ENCODE results near the gene ADGRG1.
A peak's percentile ranks its signal among the peaks of the same experiment; 100 is the strongest.

The ADGRG1 gene

GRCh38 chr16:57638381-57638780 lies 10.0 kb downstream of the ADGRG1 start:
- H3K4me1 ChIP-seq (ENCODE audit: control insufficient read depth, insufficient read depth, low read length): no peaks in the 10 kb centered on the region
- no peaks in the 10 kb centered on the region for H3K9me3 ChIP-seq (ENCODE audit: control insufficient read depth, insufficient read depth, low read depth, low read length)
- H3K4me3 ChIP-seq (ENCODE audit: low read depth, low read length): no peak overlapping the region
- CTCF ChIA-PET: interaction anchor here (0.6 to 8.7 kb wide), 5 partner anchors 10 to 543 kb away, joined by 3 to 60 read pairs (median 3); no protein-coding TSS in a partner anchor
- no peaks in the 10 kb centered on the region for H3K36me3 ChIP-seq (ENCODE audit: control insufficient read depth in 2 of 2, insufficient read depth in 1 of 2, low read length in 2 of 2)
- no peak for TF ChIP-seq FEZF1 (tag by site-specific recombination; IDR thresholded peaks at IDR 0.05)
- TF ChIP-seq ZNF843 (tag by site-specific recombination; IDR thresholded peaks at IDR 0.05): no peak
- no peak for TF ChIP-seq ZNF792 (tag by site-specific recombination; IDR thresholded peaks at IDR 0.05)
- no peak overlapping the region for H3K27ac ChIP-seq (ENCODE audit: extremely low read depth, low read depth, low read length)
- POLR2A ChIA-PET: interaction anchor here (1.2 kb wide), 1 partner anchor 14 kb away, joined by 6 read pairs; no protein-coding TSS in a partner anchor

DNA sequence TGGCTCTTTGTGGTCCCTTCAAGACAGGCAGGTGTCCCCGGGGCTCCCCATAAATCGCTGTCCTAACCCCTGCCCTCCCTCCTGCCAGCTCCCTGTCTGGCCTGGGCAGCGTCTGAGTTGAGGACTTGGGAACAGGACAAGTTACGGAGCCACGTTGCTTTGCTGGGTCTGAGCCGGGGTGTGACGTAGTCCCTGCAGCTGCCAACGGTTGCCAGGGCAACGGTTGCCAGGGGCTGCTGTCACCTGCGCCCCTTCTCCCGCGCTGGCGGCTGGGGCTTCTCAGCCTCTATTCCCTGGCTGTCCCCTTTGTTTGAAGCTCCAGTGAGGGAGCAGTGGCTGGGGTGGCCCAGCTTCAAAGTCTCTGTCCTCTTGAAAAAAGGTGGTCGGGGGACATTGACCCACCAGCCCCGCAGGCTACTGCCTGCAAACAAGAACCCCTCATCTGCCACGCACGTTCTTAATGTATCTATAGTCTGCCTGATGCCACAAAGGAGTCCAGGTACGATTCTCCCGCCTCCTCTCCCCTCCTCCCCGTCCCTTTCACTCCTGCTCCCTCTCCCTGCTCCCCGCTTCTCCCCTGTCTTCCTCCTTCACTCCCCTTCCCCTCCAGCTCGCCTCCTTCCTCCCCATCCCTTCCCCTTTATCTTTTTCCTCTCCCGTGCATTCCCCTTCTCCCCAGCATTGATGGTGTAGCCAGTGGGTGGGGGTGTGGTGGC lies 10.9 kb downstream of the ADGRG1 start:
- Histone ChIP-seq H3K4me1 (ENCODE audit: control insufficient read depth, insufficient read depth, low read length) (no peaks in the 10 kb centered on the region), H3K9me3 (ENCODE audit: control insufficient read depth, insufficient read depth, low read depth, low read length) (no peaks in the 10 kb centered on the region), H3K36me3 (ENCODE audit: control insufficient read depth in 2 of 2, insufficient read depth in 1 of 2, low read length in 2 of 2) (no peaks in the 10 kb centered on the region), H3K4me3 (ENCODE audit: low read depth, low read length) (no peak overlapping the region), H3K27ac (ENCODE audit: extremely low read depth, low read depth, low read length) (no peak overlapping the region)
- TF ChIP-seq MYNN (tag by site-specific recombination; IDR thresholded peaks at IDR 0.05; ENCODE audit: borderline replicate concordance): peak; percentile 94
- TF ChIP-seq ZNF398 (tag by site-specific recombination; IDR thresholded peaks at IDR 0.05): peak; percentile 43; the same call in 1 of the 2 replicates
- TF ChIP-seq, protein P1, sequence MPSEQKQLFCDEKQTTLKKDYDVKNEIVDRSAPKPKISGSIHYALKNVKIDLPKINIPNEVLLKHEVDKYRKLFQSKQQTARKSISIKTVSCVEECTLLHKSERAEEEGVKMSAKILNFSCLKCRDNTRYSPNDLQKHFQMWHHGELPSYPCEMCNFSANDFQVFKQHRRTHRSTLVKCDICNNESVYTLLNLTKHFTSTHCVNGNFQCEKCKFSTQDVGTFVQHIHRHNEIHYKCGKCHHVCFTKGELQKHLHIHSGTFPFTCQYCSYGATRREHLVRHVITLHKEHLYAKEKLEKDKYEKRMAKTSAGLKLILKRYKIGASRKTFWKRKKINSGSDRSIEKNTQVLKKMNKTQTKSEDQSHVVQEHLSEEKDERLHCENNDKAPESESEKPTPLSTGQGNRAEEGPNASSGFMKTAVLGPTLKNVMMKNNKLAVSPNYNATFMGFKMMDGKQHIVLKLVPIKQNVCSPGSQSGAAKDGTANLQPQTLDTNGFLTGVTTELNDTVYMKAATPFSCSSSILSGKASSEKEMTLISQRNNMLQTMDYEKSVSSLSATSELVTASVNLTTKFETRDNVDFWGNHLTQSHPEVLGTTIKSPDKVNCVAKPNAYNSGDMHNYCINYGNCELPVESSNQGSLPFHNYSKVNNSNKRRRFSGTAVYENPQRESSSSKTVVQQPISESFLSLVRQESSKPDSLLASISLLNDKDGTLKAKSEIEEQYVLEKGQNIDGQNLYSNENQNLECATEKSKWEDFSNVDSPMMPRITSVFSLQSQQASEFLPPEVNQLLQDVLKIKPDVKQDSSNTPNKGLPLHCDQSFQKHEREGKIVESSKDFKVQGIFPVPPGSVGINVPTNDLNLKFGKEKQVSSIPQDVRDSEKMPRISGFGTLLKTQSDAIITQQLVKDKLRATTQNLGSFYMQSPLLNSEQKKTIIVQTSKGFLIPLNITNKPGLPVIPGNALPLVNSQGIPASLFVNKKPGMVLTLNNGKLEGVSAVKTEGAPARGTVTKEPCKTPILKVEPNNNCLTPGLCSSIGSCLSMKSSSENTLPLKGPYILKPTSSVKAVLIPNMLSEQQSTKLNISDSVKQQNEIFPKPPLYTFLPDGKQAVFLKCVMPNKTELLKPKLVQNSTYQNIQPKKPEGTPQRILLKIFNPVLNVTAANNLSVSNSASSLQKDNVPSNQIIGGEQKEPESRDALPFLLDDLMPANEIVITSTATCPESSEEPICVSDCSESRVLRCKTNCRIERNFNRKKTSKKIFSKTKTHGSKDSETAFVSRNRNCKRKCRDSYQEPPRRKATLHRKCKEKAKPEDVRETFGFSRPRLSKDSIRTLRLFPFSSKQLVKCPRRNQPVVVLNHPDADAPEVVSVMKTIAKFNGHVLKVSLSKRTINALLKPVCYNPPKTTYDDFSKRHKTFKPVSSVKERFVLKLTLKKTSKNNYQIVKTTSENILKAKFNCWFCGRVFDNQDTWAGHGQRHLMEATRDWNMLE (tag by site-specific recombination; conservative IDR thresholded peaks at IDR 0.05; ENCODE audit: low read depth): no peak
- CTCF ChIA-PET: interaction anchor here (0.5 to 8.7 kb wide), 4 partner anchors 9 to 93 kb away, joined by 3 to 60 read pairs (median 4); no protein-coding TSS in a partner anchor
- POLR2A ChIA-PET: interaction anchor here (1.2 kb wide), 1 partner anchor 15 kb away, joined by 6 read pairs; no protein-coding TSS in a partner anchor

DNA sequence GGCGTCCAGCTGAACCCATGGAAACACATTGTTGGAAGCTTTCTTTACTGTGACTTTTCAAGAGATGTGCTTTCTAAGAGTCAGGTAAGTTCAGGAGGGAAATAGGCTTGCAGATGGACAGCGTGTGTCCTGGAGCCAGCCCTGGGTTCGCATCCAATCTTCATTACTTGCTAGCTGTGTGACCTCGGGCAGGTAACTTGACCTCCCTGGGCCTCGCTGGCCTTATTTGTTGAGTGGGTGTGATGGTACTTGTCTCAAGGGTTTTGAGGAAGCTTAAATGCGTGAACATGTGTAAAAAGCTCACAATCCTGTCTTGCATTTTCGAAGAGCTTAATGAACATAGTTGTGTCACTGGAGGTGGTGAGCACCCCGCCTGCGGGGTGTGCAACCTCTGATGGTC lies 11.8 kb downstream of the ADGRG1 start:
- Histone ChIP-seq H3K9me3 (ENCODE audit: control insufficient read depth, insufficient read depth, low read depth, low read length) (no peaks in the 10 kb centered on the region), H3K36me3 (ENCODE audit: control insufficient read depth in 2 of 2, insufficient read depth in 1 of 2, low read length in 2 of 2) (no peaks in the 10 kb centered on the region), H3K27ac (ENCODE audit: extremely low read depth, low read depth, low read length) (no peak overlapping the region), H3K4me1 (ENCODE audit: control insufficient read depth, insufficient read depth, low read length) (no peaks in the 10 kb centered on the region), H3K4me3 (ENCODE audit: low read depth, low read length) (no peak overlapping the region)
- CTCF ChIA-PET: interaction anchor here (0.7 to 8.7 kb wide), 2 partner anchors 8 to 40 kb away, joined by 5 to 60 read pairs; no protein-coding TSS in a partner anchor
- POLR2A ChIA-PET: no interaction called here
- TF ChIP-seq ZNF791 (tag by site-specific recombination; IDR thresholded peaks at IDR 0.05) (no peak), ZNF768 (tag by site-specific recombination; IDR thresholded peaks at IDR 0.05) (0 out of 2 replicates have a peak, but pooled peaks have one; percentile 41)

- Histone ChIP-seq H3K27ac (ENCODE audit: extremely low read depth, low read depth, low read length) (no peak overlapping the region), H3K36me3 (ENCODE audit: control insufficient read depth in 2 of 2, insufficient read depth in 1 of 2, low read length in 2 of 2) (no peaks in the 10 kb centered on the region), H3K9me3 (ENCODE audit: control insufficient read depth, insufficient read depth, low read depth, low read length) (no peaks in the 10 kb centered on the region), H3K4me3 (ENCODE audit: low read depth, low read length) (no peak overlapping the region), H3K4me1 (ENCODE audit: control insufficient read depth, insufficient read depth, low read length) (no peaks in the 10 kb centered on the region)
- ChIA-PET CTCF (interaction anchor here (0.7 to 8.7 kb wide), 2 partner anchors 8 to 40 kb away, joined by 5 to 60 read pairs; no protein-coding TSS in a partner anchor), POLR2A (no interaction called here)
- no peak for TF ChIP-seq KLF9 (tag by site-specific recombination; IDR thresholded peaks at IDR 0.05; ENCODE audit: low read depth)
- TF ChIP-seq ZXDB (tag by site-specific recombination; IDR thresholded peaks at IDR 0.05): no peak
- no peak for TF ChIP-seq PBX3 (CRISPR knock-in tag; IDR thresholded peaks at IDR 0.05)
- TF ChIP-seq ZNF354C (tag by site-specific recombination; IDR thresholded peaks at IDR 0.05; ENCODE audit: borderline replicate concordance, low read depth): no peak
- TF ChIP-seq, protein P2, sequence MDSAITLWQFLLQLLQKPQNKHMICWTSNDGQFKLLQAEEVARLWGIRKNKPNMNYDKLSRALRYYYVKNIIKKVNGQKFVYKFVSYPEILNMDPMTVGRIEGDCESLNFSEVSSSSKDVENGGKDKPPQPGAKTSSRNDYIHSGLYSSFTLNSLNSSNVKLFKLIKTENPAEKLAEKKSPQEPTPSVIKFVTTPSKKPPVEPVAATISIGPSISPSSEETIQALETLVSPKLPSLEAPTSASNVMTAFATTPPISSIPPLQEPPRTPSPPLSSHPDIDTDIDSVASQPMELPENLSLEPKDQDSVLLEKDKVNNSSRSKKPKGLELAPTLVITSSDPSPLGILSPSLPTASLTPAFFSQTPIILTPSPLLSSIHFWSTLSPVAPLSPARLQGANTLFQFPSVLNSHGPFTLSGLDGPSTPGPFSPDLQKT (IDR thresholded peaks at IDR 0.05; ENCODE audit: borderline replicate concordance, low read depth, low read length): no peak
- TF ChIP-seq ZNF776 (tag by site-specific recombination; IDR thresholded peaks at IDR 0.05; ENCODE audit: borderline replicate concordance): no peak
- no peak for TF ChIP-seq ZNF558 (tag by site-specific recombination; IDR thresholded peaks at IDR 0.05)
- TF ChIP-seq ZNF157 (tag by site-specific recombination; IDR thresholded peaks at IDR 0.05): no peak
- no peak for TF ChIP-seq ZNF140 (tag by site-specific recombination; IDR thresholded peaks at IDR 0.05)
Measured at GRCh38 chr16:57640612-57641011, 12.2 kb downstream of the ADGRG1 start.
